Measurements from ENCODE around the gene DHX15. TPM values are rescaled to one million over a fixed set of nuclear protein-coding genes. Genes with fewer than 3 reads are reported as not detected.

DHX15 gene
- total RNA-seq = 112 TPM
- long read RNA-seq, transcript DHX15-201 (14 exons, 2,994 nt) = major isoform, 56 of 99 reads
- long read RNA-seq, partial matches to known transcripts = 29 of 99 reads
- long read RNA-seq, other reads (novel, unspliced or antisense) = 12 of 99 reads

- peak; percentile 99 for DNase-seq (ENCODE audit: low spot score)
Observed at GRCh38 chr4:24584211-24584850, at the start of gene DHX15. Gene DHX15, minus strand, starts transcription at chr4:24584554. Its CDS starts 161 bp downstream, at chr4:24584393.

DNA sequence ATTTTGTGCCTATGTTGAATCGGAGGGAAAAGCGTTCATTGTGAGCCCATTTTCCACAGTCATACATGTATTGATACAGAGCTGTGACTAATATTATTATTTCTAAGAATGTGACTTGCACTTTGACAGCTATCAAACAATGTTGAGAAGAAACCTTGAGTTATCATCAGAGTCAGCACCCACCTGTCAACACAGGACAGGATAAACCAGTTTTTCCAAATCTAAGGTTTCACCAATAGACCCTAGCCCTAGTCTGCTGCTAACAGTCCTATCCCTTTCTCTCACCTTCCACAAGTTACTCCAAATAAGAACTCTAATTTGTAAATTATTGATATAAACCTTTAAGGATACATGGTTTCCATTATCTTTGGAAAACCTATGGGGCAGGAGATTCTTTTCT lies 47.7 kb upstream of the DHX15 start:
- DNase-seq (ENCODE audit: low spot score) = no peak

GRCh38 chr4:24630937-24631336 lies 46.6 kb upstream of the DHX15 start:
- DNase-seq (ENCODE audit: low spot score) = no peak

DNA sequence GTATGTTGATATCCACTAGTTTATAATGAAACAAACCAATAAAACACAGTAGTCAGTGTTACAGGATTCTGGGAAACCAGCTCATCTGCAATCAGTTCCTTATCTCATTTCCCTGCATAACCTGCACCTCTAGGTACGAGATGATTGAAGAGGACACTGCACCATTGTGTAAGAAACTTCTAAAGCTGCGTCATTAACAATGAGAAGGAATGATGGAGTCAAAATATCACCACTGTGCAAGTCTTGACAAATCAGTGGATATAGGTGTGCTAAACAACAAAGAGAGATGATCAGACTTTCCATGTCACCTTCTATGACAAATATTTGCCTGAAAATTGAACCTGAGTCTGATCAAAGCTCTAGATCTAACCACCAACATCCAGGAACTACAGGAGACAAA lies 40.7 kb upstream of the DHX15 start:
- DNase-seq (ENCODE audit: low spot score) = no peak

GRCh38 chr4:24624381-24624780 lies 40.0 kb upstream of the DHX15 start:
- DNase-seq (ENCODE audit: low spot score) = no peak

- DNase-seq (ENCODE audit: low spot score) = no peak
Observed at GRCh38 chr4:24622146-24622834, 37.9 kb upstream of the DHX15 start.

DNA sequence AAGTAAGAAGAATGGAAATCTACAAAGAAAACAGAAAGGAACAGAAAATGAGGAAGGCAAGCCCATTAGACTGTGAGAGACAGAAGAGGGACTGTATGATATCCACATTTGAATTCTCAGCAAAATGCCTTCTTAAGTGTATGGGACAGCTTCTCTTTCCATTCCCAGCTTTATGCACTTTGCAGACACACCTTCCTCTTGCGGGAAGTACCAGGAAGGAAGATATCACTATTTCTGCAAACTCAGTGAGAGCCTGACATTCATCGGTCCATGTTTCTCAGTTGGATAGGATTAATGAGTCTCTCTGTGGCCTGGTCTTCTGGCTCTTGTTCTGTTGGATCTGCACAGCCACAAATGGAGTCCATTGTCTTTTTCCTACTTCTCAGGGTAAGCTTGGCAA lies 31.6 kb upstream of the DHX15 start:
- DNase-seq (ENCODE audit: low spot score) = no peak

- no peak for DNase-seq (ENCODE audit: low spot score)
Observed at GRCh38 chr4:24614881-24615280, 30.5 kb upstream of the DHX15 start.

DNA sequence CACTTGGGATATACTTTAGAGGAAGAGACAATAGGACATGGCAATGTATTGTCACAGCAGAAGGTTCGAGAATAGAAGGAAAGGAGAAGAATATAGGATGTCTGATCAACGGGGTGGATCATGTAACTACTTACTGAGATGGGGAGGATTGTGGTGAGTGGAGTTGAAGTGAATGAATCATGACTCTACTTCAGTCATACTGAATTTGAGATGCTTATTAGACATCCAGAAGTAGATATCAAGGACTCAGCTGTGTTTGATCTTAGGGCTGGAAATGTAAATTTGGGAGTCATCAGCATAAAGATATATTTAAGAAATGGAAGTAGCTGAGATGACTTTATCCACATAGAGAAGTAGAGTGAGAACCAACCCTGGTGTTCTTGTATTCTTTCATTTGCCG lies 29.1 kb upstream of the DHX15 start:
- DNase-seq (ENCODE audit: low spot score) = no peak

DNA sequence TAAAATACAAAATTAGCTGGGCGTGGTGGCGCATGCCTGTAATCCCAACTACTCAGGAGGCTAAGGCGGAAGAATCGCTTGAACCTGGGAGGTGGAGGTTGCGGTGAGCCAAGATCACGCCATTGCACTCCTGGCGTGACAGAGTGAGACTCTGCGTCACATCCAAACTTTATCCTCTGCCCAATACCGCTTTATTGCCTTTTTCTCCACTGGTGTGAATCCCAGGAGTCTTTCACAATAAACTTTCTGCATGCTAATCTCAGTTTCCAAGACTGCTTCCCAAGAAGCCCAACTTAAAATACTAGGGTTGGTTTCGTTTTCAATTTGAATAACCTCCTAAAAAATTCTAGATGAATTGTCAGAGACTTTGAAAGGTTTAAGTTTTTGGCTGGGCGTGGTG lies 27.2 kb upstream of the DHX15 start:
- DNase-seq (ENCODE audit: low spot score) = no peak

- no peak for DNase-seq (ENCODE audit: low spot score)
Observed at GRCh38 chr4:24607334-24607733, 23.0 kb upstream of the DHX15 start.

GRCh38 chr4:24605216-24605615 lies 20.9 kb upstream of the DHX15 start:
- no peak for DNase-seq (ENCODE audit: low spot score)

DNA sequence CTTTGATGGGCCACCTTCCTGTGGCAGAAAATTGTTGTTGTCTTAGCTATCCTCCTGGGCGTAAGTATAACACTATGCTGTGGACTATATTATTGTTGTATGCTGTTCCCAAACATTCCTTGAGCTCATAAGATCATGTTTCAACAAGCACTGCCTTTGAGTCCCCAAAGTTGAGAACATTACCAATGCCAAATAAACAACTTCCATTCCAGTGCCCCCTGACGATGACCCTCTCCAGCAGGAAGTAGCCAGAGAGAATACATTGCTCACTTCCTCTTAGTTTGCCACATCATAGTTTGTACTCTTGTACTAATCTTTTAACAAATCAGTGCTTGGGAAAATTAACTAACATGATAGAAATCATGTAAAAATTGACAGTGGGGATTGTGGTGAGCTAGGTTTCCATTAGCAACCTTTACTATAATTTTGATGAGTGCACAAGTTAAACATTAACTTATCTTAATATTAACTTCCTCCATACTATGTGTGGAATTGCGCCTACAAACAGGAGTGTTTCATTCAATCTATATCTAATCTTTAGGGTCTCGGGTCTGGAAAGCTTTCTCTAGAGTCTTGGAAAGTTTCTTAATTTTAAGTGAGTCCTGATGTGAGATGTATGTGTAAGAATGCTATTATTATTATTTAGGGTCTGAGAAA lies 20.3 kb upstream of the DHX15 start:
- DNase-seq (ENCODE audit: low spot score) = no peak

GRCh38 chr4:24603343-24603742 lies 19.0 kb upstream of the DHX15 start:
- no peak for DNase-seq (ENCODE audit: low spot score)

GRCh38 chr4:24601121-24601520 lies 16.8 kb upstream of the DHX15 start:
- no peak for DNase-seq (ENCODE audit: low spot score)

DNA sequence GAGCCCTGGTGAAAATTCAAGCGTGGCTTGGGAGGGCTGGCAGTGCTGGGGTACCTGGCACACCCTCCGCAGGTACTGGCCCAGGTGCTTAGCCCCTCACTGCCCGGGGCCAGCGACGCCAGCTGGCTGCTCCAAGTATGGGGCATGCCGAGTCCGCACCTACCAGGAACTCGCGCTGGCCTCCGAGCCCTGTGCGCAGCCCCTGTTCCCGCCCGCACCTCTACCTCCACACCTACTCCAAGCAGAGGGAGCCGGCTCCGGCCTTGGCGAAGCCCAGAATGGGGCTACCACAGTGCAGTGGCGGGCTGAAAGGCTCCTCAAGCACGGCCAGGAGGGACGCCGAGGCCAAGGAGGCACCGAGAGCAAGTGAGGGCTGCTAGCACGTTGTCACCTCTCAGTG lies 14.9 kb upstream of the DHX15 start:
- DNase-seq (ENCODE audit: low spot score) = no peak

GRCh38 chr4:24598025-24598424 lies 13.7 kb upstream of the DHX15 start:
- DNase-seq (ENCODE audit: low spot score) = no peak

DNA sequence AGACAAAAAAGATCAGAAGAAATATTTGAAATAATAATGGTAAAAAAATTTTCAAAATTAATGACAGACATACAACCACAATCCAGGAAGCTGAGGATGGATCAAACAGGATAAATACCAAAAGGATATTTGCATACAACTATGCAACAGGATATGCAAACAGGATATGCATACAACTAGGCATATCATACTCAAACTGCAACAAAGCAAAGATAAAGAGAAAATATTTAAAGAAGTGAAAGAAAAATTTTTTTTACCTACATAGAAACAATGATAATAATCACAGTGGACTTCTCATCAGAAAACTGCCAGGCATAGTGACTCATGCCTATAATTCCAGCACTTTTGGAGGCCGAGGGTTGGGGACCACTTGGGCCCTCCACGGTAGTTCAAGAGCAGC lies 11.3 kb upstream of the DHX15 start:
- DNase-seq (ENCODE audit: low spot score) = no peak

DNA sequence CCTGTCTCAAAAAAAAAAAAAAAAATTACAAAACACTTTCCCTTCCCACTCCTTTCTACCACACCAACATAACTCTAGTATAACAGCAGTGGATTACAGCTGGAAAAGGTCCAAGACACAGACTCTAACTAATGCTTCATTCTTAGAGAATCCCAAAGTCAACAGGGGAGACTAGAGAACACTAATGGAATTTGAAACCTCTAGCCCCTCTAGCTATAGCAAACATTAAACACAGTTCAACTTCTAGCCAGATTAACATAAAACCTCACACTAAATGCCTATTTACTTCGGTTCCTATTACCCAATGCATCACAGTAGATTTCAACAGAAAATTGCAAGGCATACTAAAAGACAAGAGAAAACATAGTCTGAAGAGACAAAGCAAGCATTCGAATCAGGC lies 10.5 kb upstream of the DHX15 start:
- no peak for DNase-seq (ENCODE audit: low spot score)

GRCh38 chr4:24589448-24589847 lies 5.1 kb upstream of the DHX15 start:
- DNase-seq (ENCODE audit: low spot score) = no peak

DNA sequence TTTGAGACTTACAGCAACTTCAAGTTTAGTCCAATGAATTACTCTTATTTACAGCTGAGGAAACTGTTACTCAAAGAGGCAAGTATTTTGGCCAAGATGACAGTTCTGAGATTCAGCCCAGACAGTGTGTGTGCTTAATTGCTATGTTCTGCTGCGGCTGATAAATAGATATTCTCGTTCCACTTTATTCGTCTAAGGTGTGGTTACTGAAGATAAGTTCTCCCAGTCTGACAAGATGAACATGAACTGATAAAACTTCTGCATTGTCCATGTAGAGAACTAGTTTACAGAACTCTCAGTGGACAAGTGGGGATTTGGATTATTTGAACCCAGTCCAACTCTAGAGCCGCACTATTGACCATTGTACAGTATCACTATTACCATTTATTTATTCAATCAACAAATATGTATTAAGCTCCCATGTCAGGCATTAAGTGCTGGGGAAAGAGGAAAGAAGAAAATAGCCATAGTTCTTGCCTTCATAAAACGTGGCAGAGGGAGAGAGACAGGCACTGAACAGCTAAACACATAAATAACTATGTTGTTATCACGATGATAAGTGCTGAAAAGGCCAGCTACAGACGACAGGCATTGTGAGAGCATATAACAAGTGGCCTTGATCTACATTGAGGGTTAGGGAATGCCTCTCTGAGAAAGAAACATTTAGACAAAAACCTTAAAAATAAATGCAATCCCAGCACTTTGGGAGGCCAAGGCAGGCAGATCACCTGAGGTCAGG lies 4.0 kb upstream of the DHX15 start:
- no peak for DNase-seq (ENCODE audit: low spot score)

All from mesenteric fat pad (tissue), 1 donor.